22Rv1 (cell line): ENCODE data around the gene EYA2.

Experiments used
- H3K27ac ChIP-seq: fragments of 450-650 bp; 2 replicates; pipeline ENCODE4 v1.5.1; 2017
- ZFX ChIP-seq: fragments of 450-650 bp; IDR thresholded peaks from 2 replicates; pipeline ENCODE4 v1.6.1; 2017; ENCODE audit warnings: antibody characterized with exemption, borderline replicate concordance
- TF ChIP-seq, protein P1 (sequence below): fragments of 450-650 bp; IDR thresholded peaks from 2 replicates; pipeline ENCODE4 v1.5.1; 2017; ENCODE audit warnings: mild to moderate bottlenecking

The EYA2 gene

DNA sequence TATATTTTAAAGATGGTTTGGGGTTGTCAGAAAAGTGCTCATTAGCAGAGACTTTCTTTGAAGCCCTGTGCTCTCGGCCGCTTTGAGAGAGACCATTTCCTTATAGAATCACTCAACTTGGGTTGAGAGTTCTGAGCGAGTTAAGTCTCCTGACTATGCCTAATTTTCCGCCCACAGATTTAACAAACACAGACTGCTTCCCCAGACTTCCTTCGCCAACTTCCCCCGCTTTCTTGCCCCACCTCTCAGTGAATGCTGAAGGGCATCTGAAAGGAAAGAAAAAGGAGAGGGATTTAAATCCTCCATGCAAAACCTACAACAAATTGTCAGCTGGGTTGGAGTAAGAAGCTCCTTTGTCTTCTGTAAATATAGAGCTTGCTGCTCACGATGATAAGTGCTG lies 224.0 kb downstream of the EYA2 start:
- no peak for TF ChIP-seq ZFX
- TF ChIP-seq, protein P1, sequence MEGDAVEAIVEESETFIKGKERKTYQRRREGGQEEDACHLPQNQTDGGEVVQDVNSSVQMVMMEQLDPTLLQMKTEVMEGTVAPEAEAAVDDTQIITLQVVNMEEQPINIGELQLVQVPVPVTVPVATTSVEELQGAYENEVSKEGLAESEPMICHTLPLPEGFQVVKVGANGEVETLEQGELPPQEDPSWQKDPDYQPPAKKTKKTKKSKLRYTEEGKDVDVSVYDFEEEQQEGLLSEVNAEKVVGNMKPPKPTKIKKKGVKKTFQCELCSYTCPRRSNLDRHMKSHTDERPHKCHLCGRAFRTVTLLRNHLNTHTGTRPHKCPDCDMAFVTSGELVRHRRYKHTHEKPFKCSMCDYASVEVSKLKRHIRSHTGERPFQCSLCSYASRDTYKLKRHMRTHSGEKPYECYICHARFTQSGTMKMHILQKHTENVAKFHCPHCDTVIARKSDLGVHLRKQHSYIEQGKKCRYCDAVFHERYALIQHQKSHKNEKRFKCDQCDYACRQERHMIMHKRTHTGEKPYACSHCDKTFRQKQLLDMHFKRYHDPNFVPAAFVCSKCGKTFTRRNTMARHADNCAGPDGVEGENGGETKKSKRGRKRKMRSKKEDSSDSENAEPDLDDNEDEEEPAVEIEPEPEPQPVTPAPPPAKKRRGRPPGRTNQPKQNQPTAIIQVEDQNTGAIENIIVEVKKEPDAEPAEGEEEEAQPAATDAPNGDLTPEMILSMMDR, result no peak
- H3K27ac ChIP-seq, result no peak overlapping the region

DNA sequence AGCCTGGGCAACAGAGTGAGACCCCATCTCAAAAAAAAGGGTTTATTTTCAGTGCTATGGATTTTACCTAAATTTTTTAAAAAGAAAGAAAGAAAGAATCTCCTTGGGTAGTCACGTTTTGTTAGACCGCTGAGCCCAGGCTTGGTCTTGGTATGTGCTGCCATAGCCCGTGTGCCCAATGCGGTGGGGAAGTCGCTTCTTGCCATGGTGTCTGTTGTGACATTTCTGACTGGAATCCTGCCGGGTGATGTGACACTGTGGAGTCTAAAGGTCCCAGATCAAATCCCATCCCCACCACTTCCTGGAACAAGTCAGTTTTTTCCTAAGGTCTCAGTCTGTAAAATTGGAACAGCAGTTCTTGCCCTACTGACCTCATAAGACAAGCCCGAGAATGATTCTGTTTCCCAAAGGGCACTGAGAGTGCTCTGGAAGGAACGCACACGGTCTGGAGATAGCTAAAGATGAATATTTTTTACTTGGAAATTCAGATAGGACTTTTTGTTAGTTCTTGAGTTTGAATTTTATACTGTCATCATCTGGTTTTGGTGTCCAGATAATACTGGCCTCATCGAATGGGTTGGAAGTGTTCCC lies 225.8 kb downstream of the EYA2 start:
- TF ChIP-seq, protein P1, result no peak
- no peak for TF ChIP-seq ZFX
- H3K27ac ChIP-seq, result no peak overlapping the region

DNA sequence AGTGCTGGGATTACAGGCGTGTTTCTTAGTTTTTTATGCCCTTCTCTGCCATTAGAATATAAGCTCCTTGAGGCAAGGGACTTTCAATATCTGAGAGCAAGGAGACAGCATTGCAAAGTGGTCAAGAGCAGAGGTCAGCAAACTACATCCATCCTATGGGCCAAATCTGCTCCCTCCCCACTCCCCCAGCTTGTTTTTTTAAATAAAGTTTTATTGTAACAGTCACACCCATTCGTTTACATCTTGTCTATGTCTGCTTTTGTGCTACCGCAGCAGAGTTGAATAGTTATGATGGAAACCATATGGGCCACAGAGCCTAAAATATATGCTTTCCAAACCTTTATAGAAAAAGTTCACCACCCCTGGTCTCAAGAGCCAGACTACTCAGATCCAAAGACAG lies 227.9 kb downstream of the EYA2 start:
- H3K27ac ChIP-seq, result no peak overlapping the region

DNA sequence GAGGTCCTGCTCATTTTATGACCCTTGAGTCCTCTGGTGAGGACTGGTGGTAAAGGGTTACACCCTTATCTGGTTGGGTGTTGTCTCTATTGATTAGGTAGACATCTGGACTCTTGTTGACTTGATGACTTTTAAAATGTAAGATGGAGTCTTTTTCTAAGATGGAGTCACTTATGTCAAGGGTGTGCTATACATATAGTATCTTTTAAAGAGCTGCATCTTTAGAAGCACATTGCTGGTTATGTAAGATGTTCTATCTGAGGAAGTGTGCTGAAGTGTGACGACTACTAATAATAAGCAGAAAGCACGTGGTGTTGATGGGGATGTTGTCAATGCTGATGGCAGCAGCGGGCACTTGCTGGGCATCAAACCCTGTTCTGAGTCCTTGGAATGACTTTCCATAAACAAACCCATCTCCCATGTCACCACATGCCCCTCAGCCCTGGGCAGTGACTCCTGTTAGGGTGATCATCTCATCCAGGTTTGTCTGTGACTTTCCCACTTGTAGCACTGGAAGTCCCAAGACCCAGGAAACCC lies 229.6 kb downstream of the EYA2 start:
- no peak overlapping the region for H3K27ac ChIP-seq
- no peak for TF ChIP-seq ZFX
- TF ChIP-seq, protein P1, result no peak

More for the DNA sequence above, 227.9 kb downstream of the EYA2 start:
- TF ChIP-seq ZFX, result no peak
- TF ChIP-seq, protein P1, result no peak

DNA sequence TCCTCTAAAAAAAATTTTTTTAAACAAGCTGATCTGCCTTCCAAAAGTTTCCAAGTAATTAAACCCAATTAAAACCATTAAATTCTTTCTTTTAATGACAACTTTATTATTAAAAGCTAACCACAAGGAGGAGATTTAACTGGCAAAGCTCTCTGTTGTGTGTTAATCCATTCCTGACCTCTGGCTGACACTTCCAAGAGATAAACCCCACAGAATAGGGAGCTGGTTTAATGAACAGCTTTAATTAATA lies 230.8 kb downstream of the EYA2 start:
- H3K27ac ChIP-seq, result no peak overlapping the region
- no peak for TF ChIP-seq ZFX
- TF ChIP-seq, protein P1, result no peak

DNA sequence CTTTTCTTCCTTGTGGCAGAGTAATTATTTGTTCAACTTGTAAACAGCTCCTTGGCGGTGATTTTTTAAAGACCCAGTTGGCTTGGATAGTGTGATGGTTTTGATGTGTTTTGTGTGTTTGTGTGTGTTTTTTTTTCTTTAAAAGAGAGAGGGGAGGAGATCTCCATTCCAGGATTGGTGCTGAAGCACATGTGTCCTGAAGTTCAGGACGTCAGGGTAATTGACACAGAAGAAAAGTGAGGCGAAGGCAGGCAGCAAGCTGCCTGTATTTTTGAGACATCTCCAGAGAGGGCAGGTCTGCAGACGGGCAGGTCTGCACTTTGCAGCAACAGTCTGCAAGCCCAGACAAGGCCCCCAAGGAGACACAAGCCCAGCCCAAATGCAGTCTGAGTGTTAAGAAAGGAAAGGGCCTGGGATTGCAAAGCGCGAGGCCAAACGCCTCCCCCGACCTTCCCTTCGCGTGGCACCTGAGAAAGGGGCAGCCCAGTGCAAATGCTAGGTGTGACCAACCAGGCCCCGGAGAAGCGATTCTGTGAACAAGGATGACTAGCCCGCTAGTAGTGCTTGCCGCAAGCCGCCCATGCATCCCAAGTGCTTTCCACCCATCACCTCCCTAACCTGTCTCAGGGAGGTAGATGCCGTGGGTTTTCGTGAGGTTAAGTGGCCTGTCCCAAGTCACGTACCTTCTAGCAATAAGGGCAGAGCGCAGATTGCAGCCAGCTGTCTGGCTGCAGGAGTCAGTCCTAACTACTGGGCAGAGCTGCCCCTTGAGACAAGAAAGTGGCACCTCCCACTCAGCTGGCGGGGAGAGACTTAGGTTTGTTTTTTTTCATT lies 231.3 kb downstream of the EYA2 start:
- no peak overlapping the region for H3K27ac ChIP-seq

More for the DNA sequence above, 231.3 kb downstream of the EYA2 start:
- TF ChIP-seq, protein P1, result no peak
- TF ChIP-seq ZFX, result no peak
